PC-3 (cell line): ENCODE data around the gene CEACAM21.

Experiments
- CTCF ChIP-seq: fragments of 300-600 bp; sonication (generic); conservative IDR thresholded peaks from 2 replicates; pipeline ENCODE4 v1.5.1; 2017; ENCODE audit warnings: antibody characterized with exemption, low read depth, mild to moderate bottlenecking, low read length
- EZH2 ChIP-seq: fragments of 300-600 bp; sonication (generic); IDR thresholded peaks from one replicate; pipeline ENCODE4 v1.6.1; 2017; ENCODE audit warnings: antibody characterized with exemption, mild to moderate bottlenecking, low read length; ENCODE audit not compliant: unreplicated experiment
- EZH2phosphoT487 ChIP-seq: fragments of 300-600 bp; sonication (generic); IDR thresholded peaks from 2 replicates; pipeline ENCODE4 v1.6.1; 2018; ENCODE audit warnings: mild to moderate bottlenecking, antibody characterized with exemption, low read length, borderline replicate concordance

- peak; percentile 65 for TF ChIP-seq CTCF
- no peak for TF ChIP-seq EZH2
- TF ChIP-seq EZH2phosphoT487, result no peak
These were observed 38.2 kb upstream of the CEACAM21 start for GRCh38 chr19:41537789-41538188.
